Frontal cortex (tissue), 4 donors: ENCODE measurements around the gene SPN. TPM values are rescaled to one million over a fixed set of nuclear protein-coding genes. Genes with fewer than 3 reads are reported as not detected.
"Not testable (repeated sequence)": the region's sequence is repeated elsewhere in the genome, so short reads cannot be mapped to it uniquely, and the experiment has no call there.

Experiments used
- DNase-seq, 2 donors: peaks; one replicate each; pipeline ENCODE4 v3.0.0; 2012; ENCODE audit warnings: low spot score in 2 of 2
- FAIRE-seq: peaks from 2 replicates; lab custom pipeline; 2012; peaks lifted over from hg19 to GRCh38; lab: Jason Lieb, UNC
- total RNA-seq: library from RNA; depleted of rRNA; stranded (reverse); fragments of >200 nt; gene quantifications from one replicate; pipeline ENCODE4 v1.2.3, GENCODE V29; 2014
- donor health status: control.
- donor health status: control.
- donor health status: control.

The SPN gene
- total RNA-seq, 1 donor from 2014 or later: under 0.01 TPM

- no peak for DNase-seq
- no peak for FAIRE-seq
These were observed 10.5 kb downstream of the SPN start for GRCh38 chr16:29673501-29673900.

GRCh38 chr16:29674188-29674587 is 11.1 kb downstream of the SPN start:
- no peak for FAIRE-seq

GRCh38 chr16:29675811-29676643 is 13.0 kb downstream of the SPN start:
- DNase-seq: no peak
- FAIRE-seq: no peak

More at GRCh38 chr16:29674188-29674587, 11.1 kb downstream of the SPN start:
- DNase-seq: peak; percentile 63 to 67

GRCh38 chr16:29676989-29677785 is 14.1 kb downstream of the SPN start:
- no peak for FAIRE-seq

GRCh38 chr16:29678691-29679267 is 15.7 kb downstream of the SPN start, which contains the start of gene QPRT:
QPRT (plus strand) TSS chr16:29679180; CDS start chr16:29679198, 18 bp downstream.
- DNase-seq (peak in 1 of 2 donors; percentile 51), FAIRE-seq (no peak)

More at GRCh38 chr16:29676989-29677785, 14.1 kb downstream of the SPN start:
- no peak for DNase-seq

GRCh38 chr16:29680180-29680598 is 17.1 kb downstream of the SPN start:
- DNase-seq (no peak), FAIRE-seq (no peak)

GRCh38 chr16:29683543-29684090 is 20.6 kb downstream of the SPN start:
- DNase-seq (no peak), FAIRE-seq (no peak)

- no peak for FAIRE-seq
- no peak for DNase-seq
These were observed 21.6 kb downstream of the SPN start for GRCh38 chr16:29684679-29685078.

- no peak for DNase-seq
- no peak for FAIRE-seq
These were observed 23.8 kb downstream of the SPN start for GRCh38 chr16:29686740-29687332.

GRCh38 chr16:29687755-29688154 is 24.7 kb downstream of the SPN start:
- DNase-seq: no peak
- FAIRE-seq: no peak

- FAIRE-seq: no peak
- DNase-seq: no peak
These were observed 25.1 kb downstream of the SPN start for GRCh38 chr16:29688172-29688571.

GRCh38 chr16:29689490-29690351 is 26.7 kb downstream of the SPN start:
- not testable (repeated sequence) for FAIRE-seq, DNase-seq

GRCh38 chr16:29692606-29693005 is 29.6 kb downstream of the SPN start:
- DNase-seq, FAIRE-seq: not testable (repeated sequence)

- FAIRE-seq (no peak), DNase-seq (no peak)
These were observed 31.5 kb downstream of the SPN start for GRCh38 chr16:29694384-29695195.

- not testable (repeated sequence) for FAIRE-seq, DNase-seq
These were observed 32.6 kb downstream of the SPN start for GRCh38 chr16:29695675-29696074.

- FAIRE-seq: no peak
These were observed 33.9 kb downstream of the SPN start for GRCh38 chr16:29696881-29697331.

GRCh38 chr16:29697391-29697790 is 34.3 kb downstream of the SPN start:
- FAIRE-seq: no peak
- DNase-seq: no peak

More at GRCh38 chr16:29696881-29697331, 33.9 kb downstream of the SPN start:
- no peak for DNase-seq

GRCh38 chr16:29698042-29698441 is 35.0 kb downstream of the SPN start:
- FAIRE-seq (no peak), DNase-seq (no peak)
